GM23248 (cell line): ENCODE measurements around the gene SCAF11.

ENCODE experiments used
- EZH2 ChIP-seq: fragments of 200-600 bp; sonication (generic); IDR thresholded peaks from 2 replicates; pipeline ENCODE4 v1.6.1; 2018; ENCODE audit warnings: antibody characterized with exemption, mild to moderate bottlenecking; ENCODE audit not compliant: insufficient read depth, poor library complexity, severe bottlenecking
- EZH2phosphoT487 ChIP-seq: fragments of 200-600 bp; sonication (generic); IDR thresholded peaks from 2 replicates; pipeline ENCODE4 v1.6.1; 2018; ENCODE audit warnings: antibody characterized with exemption, moderate library complexity, mild to moderate bottlenecking, low read depth; ENCODE audit not compliant: insufficient read depth

- TF ChIP-seq EZH2 (no peak), EZH2phosphoT487 (no peak)
These were observed 480 bp downstream of the SCAF11 start for GRCh38 chr12:45989721-45990467.
